ENCODE measurements around the gene XXYLT1.

GRCh38 chr3:195213639-195214315 lies 57.2 kb downstream of the XXYLT1 start:
- TF ChIP-seq CTCF (IDR thresholded peaks at IDR 0.05) (no peak), POLR2A (IDR thresholded peaks at IDR 0.05) (no peak)
